ENCODE data around the gene PDLIM1. TPM values are rescaled to one million over a fixed set of nuclear protein-coding genes. Genes with fewer than 3 reads are reported as not detected.
"Not testable (repeated sequence)": the region's sequence is repeated elsewhere in the genome, so short reads cannot be mapped to it uniquely, and the experiment has no call there.

PDLIM1 gene
- total and polyA plus RNA-seq, 2 experiments from 2014 or later: 75.7 to 335 TPM

GRCh38 chr10:95243318-95243617, 47.5 kb downstream of the PDLIM1 start:
- TF ChIP-seq, protein P1, sequence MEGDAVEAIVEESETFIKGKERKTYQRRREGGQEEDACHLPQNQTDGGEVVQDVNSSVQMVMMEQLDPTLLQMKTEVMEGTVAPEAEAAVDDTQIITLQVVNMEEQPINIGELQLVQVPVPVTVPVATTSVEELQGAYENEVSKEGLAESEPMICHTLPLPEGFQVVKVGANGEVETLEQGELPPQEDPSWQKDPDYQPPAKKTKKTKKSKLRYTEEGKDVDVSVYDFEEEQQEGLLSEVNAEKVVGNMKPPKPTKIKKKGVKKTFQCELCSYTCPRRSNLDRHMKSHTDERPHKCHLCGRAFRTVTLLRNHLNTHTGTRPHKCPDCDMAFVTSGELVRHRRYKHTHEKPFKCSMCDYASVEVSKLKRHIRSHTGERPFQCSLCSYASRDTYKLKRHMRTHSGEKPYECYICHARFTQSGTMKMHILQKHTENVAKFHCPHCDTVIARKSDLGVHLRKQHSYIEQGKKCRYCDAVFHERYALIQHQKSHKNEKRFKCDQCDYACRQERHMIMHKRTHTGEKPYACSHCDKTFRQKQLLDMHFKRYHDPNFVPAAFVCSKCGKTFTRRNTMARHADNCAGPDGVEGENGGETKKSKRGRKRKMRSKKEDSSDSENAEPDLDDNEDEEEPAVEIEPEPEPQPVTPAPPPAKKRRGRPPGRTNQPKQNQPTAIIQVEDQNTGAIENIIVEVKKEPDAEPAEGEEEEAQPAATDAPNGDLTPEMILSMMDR (IDR thresholded peaks at IDR 0.05; ENCODE audit: low read depth, low read length): no peak
- Histone ChIP-seq H3K27ac (no peak overlapping the region), H3K36me3 (peaks cover 18% of the 10 kb centered on the region)

DNA sequence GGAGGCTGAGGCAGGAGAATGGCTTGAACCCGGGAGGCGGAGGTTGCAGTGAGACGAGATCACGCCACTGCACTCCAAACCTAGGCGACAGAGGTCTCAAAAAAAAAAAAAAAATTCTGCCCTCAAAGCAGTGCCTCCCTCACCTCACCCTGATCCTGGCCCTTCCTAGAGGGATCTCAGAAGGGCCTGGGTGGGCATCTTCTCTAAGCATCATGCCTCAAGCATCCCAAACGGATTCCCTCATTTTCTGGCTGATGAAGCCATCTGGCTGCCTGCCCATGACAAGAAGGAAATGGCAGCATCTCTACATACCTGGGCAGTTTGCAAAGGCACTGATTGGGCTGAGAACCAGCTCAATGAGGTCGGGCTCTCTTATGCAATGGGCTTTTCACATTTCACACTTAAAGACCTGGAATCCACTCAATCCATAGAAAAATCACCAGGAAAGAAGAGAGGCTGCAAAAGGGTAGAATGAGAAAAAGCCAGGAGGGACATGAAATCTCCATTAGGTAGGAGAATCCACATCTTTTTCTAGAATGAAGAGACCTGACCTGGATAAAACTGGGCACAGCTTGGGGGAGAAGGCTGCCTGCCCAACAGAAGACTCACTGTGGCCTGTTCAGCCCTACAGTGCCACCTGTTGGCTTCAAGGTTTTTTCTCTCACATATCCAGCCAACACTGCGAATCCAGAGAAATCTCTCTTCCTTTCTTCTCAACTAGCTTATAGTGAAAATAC, 48.1 kb downstream of the PDLIM1 start:
- Histone ChIP-seq H3K36me3 (peaks cover 18% of the 10 kb centered on the region), H3K27me3 (no peaks in the 10 kb centered on the region), H3K27ac (no peak overlapping the region), H3K4me3 (no peak overlapping the region), H3K9me3 (ENCODE audit: low read depth) (no peaks in the 10 kb centered on the region), H3K4me1 (ENCODE audit: low read depth) (peaks cover 11% of the 10 kb centered on the region)
- DNase-seq (ENCODE audit: low read depth in 1 of 2, low spot score in 1 of 2): peak; percentile 58 to 70
- TF ChIP-seq, protein P1 (IDR thresholded peaks at IDR 0.05; ENCODE audit: low read depth, low read length): peak; percentile 64

More at GRCh38 chr10:95243318-95243617, 47.5 kb downstream of the PDLIM1 start:
- no peaks in the 10 kb centered on the region for H3K9me3 ChIP-seq (ENCODE audit: low read depth)
- no peak overlapping the region for H3K4me3 ChIP-seq
- no peak for DNase-seq (ENCODE audit: low read depth in 1 of 2, low spot score in 1 of 2)
- H3K27me3 ChIP-seq: no peaks in the 10 kb centered on the region
- peaks cover 15% of the 10 kb centered on the region for H3K4me1 ChIP-seq (ENCODE audit: low read depth)

GRCh38 chr10:95241533-95241932, 49.3 kb downstream of the PDLIM1 start:
- H3K4me3 ChIP-seq: no peak overlapping the region
- H3K27me3 ChIP-seq: no peaks in the 10 kb centered on the region
- peaks cover 22% of the 10 kb centered on the region for H3K36me3 ChIP-seq
- DNase-seq (ENCODE audit: low read depth in 1 of 2, low spot score in 1 of 2): no peak
- H3K4me1 ChIP-seq (ENCODE audit: low read depth): peaks cover 2% of the 10 kb centered on the region
- no peak overlapping the region for H3K27ac ChIP-seq
- TF ChIP-seq, protein P1 (IDR thresholded peaks at IDR 0.05; ENCODE audit: low read depth, low read length): no peak
- no peaks in the 10 kb centered on the region for H3K9me3 ChIP-seq (ENCODE audit: low read depth)

GRCh38 chr10:95240811-95241210, 50.0 kb downstream of the PDLIM1 start:
- TF ChIP-seq, protein P1 (IDR thresholded peaks at IDR 0.05; ENCODE audit: low read depth, low read length): no peak
- Histone ChIP-seq H3K36me3 (peaks cover 23% of the 10 kb centered on the region), H3K27ac (no peak overlapping the region), H3K9me3 (ENCODE audit: low read depth) (no peaks in the 10 kb centered on the region), H3K4me3 (no peak overlapping the region), H3K4me1 (ENCODE audit: low read depth) (peaks cover 2% of the 10 kb centered on the region), H3K27me3 (no peaks in the 10 kb centered on the region)
- DNase-seq (ENCODE audit: low read depth in 1 of 2, low spot score in 1 of 2): no peak

DNA sequence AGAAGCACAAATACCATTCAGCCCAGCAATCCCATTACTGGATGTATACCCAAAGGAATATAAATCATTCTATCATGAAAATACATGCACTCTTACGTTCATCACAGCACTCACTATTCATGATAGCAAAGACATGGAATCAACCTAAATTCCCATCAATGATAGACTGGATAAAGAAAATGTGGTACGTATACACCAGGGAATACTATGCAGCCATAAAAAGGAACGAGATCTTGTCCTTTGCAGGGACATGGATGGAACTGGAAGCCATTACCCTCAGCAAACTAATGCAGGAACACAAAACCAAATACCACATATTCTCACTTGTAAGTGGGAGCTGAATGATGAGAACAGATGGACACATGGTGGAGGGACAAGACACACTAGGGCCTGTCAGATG, 50.7 kb downstream of the PDLIM1 start:
- H3K36me3 ChIP-seq: peaks cover 18% of the 10 kb centered on the region
- not testable (repeated sequence) for H3K9me3 ChIP-seq (ENCODE audit: low read depth)

DNA sequence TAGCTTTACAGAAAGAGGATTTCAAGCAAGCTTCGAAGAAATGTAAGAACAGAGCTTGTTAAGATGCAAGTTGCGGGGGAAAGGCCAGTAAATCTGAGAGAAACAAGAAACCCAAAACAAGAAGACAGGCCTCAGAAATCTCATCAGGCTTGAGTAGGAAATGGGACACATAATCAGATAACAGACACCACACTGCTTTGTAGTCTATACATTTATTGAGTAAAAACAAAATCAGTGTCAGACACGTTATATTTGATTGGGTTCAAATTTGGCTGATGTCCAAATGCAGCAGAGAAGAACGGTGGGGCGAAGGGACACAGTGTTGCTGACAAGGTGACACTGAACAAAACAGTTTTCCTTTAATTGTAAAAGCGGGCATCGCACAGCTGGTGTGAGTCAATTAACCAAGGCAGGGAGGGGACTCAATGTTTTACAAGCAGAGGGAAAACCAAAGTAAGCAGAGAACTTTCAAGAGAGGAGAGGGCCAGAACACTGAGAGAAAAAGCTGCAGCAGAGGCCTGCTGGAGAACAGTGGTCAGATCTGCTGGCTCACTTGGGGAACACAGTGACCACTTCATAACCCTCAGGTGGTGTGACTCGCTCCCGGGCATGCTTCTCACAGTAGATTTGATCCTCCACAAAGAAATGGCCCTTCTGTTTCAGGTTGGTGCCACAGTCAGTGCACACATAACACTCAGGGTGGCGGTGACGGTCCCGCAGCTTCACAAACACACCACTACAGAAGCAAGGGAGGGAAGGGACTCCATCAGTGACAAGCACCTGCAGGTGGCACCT, 53.2 kb downstream of the PDLIM1 start:
- Histone ChIP-seq H3K9me3 (ENCODE audit: low read depth) (no peaks in the 10 kb centered on the region), H3K36me3 (peaks cover 11% of the 10 kb centered on the region), H3K27me3 (no peaks in the 10 kb centered on the region), H3K4me1 (ENCODE audit: low read depth) (peaks cover 2% of the 10 kb centered on the region), H3K27ac (no peak overlapping the region), H3K4me3 (no peak overlapping the region)
- no peak for DNase-seq (ENCODE audit: low read depth in 1 of 2, low spot score in 1 of 2)
- TF ChIP-seq, protein P1 (IDR thresholded peaks at IDR 0.05; ENCODE audit: low read depth, low read length): no peak

More for the DNA sequence above, 50.7 kb downstream of the PDLIM1 start:
- H3K4me1 ChIP-seq (ENCODE audit: low read depth); H3K4me3 ChIP-seq; H3K27ac ChIP-seq; DNase-seq (ENCODE audit: low read depth in 1 of 2, low spot score in 1 of 2); H3K27me3 ChIP-seq: not testable (repeated sequence)
